ENCODE measurements around the gene ADAM11.

- no peak for TF ChIP-seq POLR2A (IDR thresholded peaks at IDR 0.05; ENCODE audit: control extremely low read depth in 1 of 2, low read depth in 2 of 2, low read length in 2 of 2)
- TF ChIP-seq GTF2F1 (IDR thresholded peaks at IDR 0.05; ENCODE audit: borderline replicate concordance, low read depth, low read length): no peak
- no peak for TF ChIP-seq CHD2 (IDR thresholded peaks at IDR 0.05; ENCODE audit: low read length)
- no peak for TF ChIP-seq E2F6 (IDR thresholded peaks at IDR 0.05)
- TF ChIP-seq MAX (IDR thresholded peaks at IDR 0.05): no peak
- TF ChIP-seq EZH2 (IDR thresholded peaks at IDR 0.05; ENCODE audit: low read depth, low read length, severe bottlenecking): no peak
- no peak for TF ChIP-seq CTCF (IDR thresholded peaks at IDR 0.05; ENCODE audit: control extremely low read depth in 1 of 3, insufficient read depth in 1 of 3, low read depth in 1 of 3, low read length in 3 of 3)
- TF ChIP-seq RBBP5 (IDR thresholded peaks at IDR 0.05; ENCODE audit: borderline replicate concordance, low read depth, low read length): no peak
- TF ChIP-seq GABPA (IDR thresholded peaks at IDR 0.05; ENCODE audit: borderline replicate concordance, insufficient read depth, low read length): no peak
- TF ChIP-seq TAF1 (IDR thresholded peaks at IDR 0.05; ENCODE audit: low read depth, low read length): no peak
- TF ChIP-seq ATF3 (IDR thresholded peaks at IDR 0.05; ENCODE audit: insufficient read depth, low read depth, low read length): no peak
- TF ChIP-seq RFX5 (IDR thresholded peaks at IDR 0.05; ENCODE audit: borderline replicate concordance, low read depth, low read length): no peak
- no peak for TF ChIP-seq BCL11A (IDR thresholded peaks at IDR 0.05; ENCODE audit: low read depth in 2 of 2, low read length in 2 of 2)
- TF ChIP-seq ZNF274 (IDR thresholded peaks at IDR 0.05; ENCODE audit: borderline replicate concordance, extremely low read depth, low read length): no peak
Observed at GRCh38 chr17:44804302-44805089, 45.7 kb downstream of the ADAM11 start.

All from H1 (cell line).